GM10847 (cell line): ENCODE measurements around the gene CDC42EP1.
A peak's percentile ranks its signal among the peaks of the same experiment; 100 is the strongest.

Source experiments
- POLR2A ChIP-seq: IDR thresholded peaks from 2 replicates; pipeline ENCODE4 v1.6.1; 2011; ENCODE audit not compliant: insufficient read length; ENCODE audit errors: extremely low read depth

Gene CDC42EP1

GRCh38 chr22:37594237-37594636 is 34.0 kb downstream of the CDC42EP1 start:
- TF ChIP-seq POLR2A, result no peak

- TF ChIP-seq POLR2A, result no peak
These were observed 38.9 kb downstream of the CDC42EP1 start for GRCh38 chr22:37599153-37599552.

- no peak for TF ChIP-seq POLR2A
These were observed 40.9 kb downstream of the CDC42EP1 start for GRCh38 chr22:37601203-37601539.

GRCh38 chr22:37601540-37602442 is 41.5 kb downstream of the CDC42EP1 start:
- no peak for TF ChIP-seq POLR2A

GRCh38 chr22:37604074-37604473 is 43.8 kb downstream of the CDC42EP1 start:
- TF ChIP-seq POLR2A, result no peak

GRCh38 chr22:37604875-37605274 is 44.6 kb downstream of the CDC42EP1 start:
- TF ChIP-seq POLR2A, result no peak

GRCh38 chr22:37607010-37607934 is 47.0 kb downstream of the CDC42EP1 start:
- no peak for TF ChIP-seq POLR2A

- no peak for TF ChIP-seq POLR2A
These were observed 47.7 kb downstream of the CDC42EP1 start for GRCh38 chr22:37607935-37608476.

GRCh38 chr22:37608477-37609239 is 48.4 kb downstream of the CDC42EP1 start, which contains the start of gene GGA1:
Gene GGA1 (plus strand): TSS chr22:37608834. CDS start chr22:37608861, 27 bp downstream.
- peak; percentile 31 for TF ChIP-seq POLR2A

- no peak for TF ChIP-seq POLR2A
These were observed 49.2 kb downstream of the CDC42EP1 start for GRCh38 chr22:37609240-37610152.

GRCh38 chr22:37610480-37611129 is 50.3 kb downstream of the CDC42EP1 start:
- TF ChIP-seq POLR2A, result no peak

- no peak for TF ChIP-seq POLR2A
These were observed 50.9 kb downstream of the CDC42EP1 start for GRCh38 chr22:37611207-37611606.
